Endothelial cell of umbilical vein (primary cell): ENCODE results near the gene DERL2.

Experiments
- CTCF ChIP-seq, 2 donors: IDR thresholded peaks; 1 replicate in 1 of 2; 2 replicates in 1 of 2; pipeline ENCODE4 v1.5.1; 2011; ENCODE audit warnings: low read length in 2 of 2, mild to moderate bottlenecking in 2 of 2, moderate library complexity in 2 of 2, control low read depth in 1 of 2, inconsistent platforms in 1 of 2, low read depth in 1 of 2; ENCODE audit not compliant: insufficient read depth in 1 of 2; ENCODE audit errors: extremely low read depth in 1 of 2
- EZH2 ChIP-seq: IDR thresholded peaks from 2 replicates; pipeline ENCODE4 v1.6.1; 2012; ENCODE audit warnings: borderline replicate concordance, low read depth, mild to moderate bottlenecking, moderate library complexity, low read length, inconsistent platforms; ENCODE audit not compliant: severe bottlenecking
- GATA2 ChIP-seq: IDR thresholded peaks from 2 replicates; pipeline ENCODE4 v1.7.0; 2011; ENCODE audit warnings: low read depth, mild to moderate bottlenecking, moderate library complexity, mixed read lengths, low read length; ENCODE audit not compliant: insufficient read length, insufficient read depth
- POLR2A ChIP-seq: IDR thresholded peaks from 2 replicates; pipeline ENCODE4 v1.6.1; 2012; ENCODE audit warnings: low read depth, mild to moderate bottlenecking, control low read depth, low read length
- POLR2AphosphoS5 ChIP-seq: IDR thresholded peaks from 2 replicates; pipeline ENCODE4 v1.6.1; 2012; ENCODE audit warnings: low read depth, mild to moderate bottlenecking, control low read depth, low read length, moderate library complexity; ENCODE audit not compliant: insufficient read depth
- TF ChIP-seq, protein P1 (sequence below): IDR thresholded peaks from 2 replicates; pipeline ENCODE4 v1.6.1; 2011; ENCODE audit not compliant: insufficient read depth, insufficient read length

- TF ChIP-seq CTCF (IDR thresholded peaks at IDR 0.05; ENCODE audit: extremely low read depth in 1 of 2, insufficient read depth in 1 of 2, low read depth in 1 of 2, low read length in 2 of 2), result no peak
- TF ChIP-seq POLR2A, result no peak
- TF ChIP-seq EZH2, result no peak
- TF ChIP-seq POLR2AphosphoS5, result no peak
- no peak for TF ChIP-seq GATA2
- TF ChIP-seq, protein P1, sequence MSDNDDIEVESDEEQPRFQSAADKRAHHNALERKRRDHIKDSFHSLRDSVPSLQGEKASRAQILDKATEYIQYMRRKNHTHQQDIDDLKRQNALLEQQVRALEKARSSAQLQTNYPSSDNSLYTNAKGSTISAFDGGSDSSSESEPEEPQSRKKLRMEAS, result no peak
These were observed 61.1 kb downstream of the DERL2 start for GRCh38 chr17:5424909-5425308.
